Measurements from ENCODE around the gene EYS.

EYS gene

DNA sequence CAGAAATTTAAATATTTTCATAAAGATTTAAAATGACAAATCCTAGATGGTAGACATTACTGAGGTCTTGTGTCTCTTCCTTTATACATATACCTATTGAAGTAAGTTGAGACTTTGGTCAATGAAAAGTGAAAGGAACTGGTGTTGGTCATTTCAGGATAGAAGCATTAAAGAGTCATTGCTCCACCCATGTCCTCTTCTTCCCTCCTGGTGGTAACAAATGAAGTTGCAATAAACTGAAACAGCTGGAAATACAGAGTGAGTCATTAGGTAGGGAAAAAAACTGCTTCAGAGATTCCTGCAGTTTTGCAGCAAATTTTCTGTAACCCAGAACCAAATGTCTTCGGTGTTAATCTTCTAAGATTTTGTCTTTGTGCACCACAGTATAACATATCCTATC, 448.0 kb downstream of the EYS start:
- H3K27ac Mint-ChIP-seq: no peak overlapping the region
- H3K4me1 Mint-ChIP-seq: no peaks in the 10 kb centered on the region
- no peak overlapping the region for H3K4me3 Mint-ChIP-seq
- peaks cover 10% of the 10 kb centered on the region for H3K9me3 Mint-ChIP-seq
- DNase-seq (ENCODE audit: low spot score in 2 of 2) (no peak), ATAC-seq (no peak)
- H3K36me3 Mint-ChIP-seq: no peaks in the 10 kb centered on the region

DNA sequence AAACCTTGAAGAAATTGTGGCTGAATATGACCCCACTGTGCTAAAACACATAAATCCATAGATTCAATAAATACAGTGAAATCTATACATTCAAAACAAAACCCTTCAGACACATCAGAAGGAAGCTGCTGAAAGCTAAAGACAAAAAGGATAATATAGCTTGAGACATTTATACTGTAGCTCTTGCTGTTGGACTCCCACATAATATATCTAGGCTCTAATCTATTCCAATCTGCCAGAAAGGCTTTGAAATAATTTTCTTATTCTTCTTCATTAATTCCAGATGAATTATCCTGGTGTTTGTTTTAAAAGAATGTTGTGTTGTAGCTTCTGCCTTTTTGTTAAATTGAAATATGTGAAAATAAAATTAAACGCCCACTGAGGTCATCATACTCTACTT, 454.0 kb downstream of the EYS start:
- no peak for ATAC-seq
- peaks cover 7% of the 10 kb centered on the region for H3K9me3 Mint-ChIP-seq

DNA sequence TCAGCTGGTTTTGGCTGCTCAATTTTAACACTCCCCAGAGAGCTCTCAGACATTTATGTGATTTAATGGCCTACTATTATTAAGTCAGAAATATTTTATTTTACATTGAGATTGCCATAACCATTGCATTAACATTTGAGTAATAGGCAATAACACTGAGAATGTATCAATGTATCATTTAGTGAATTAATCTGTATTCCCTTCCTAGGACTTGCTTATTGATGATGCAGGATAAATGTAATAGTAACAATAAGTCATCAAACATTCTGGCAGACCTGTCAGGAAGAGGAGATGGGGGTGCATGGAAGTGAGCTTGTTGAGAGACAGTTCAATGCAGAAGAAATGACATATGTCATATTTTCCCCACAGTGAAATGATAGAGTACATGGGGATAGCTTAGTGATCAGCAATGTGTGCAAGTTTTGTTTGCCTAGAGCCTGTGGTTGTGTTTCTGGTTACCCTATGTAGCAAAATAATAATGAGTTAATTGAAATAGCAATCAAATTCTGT, 458.9 kb downstream of the EYS start:
- Mint-ChIP-seq H3K36me3 (no peaks in the 10 kb centered on the region), H3K9me3 (peaks cover 11% of the 10 kb centered on the region), H3K27ac (no peak overlapping the region), H3K4me3 (no peak overlapping the region), H3K4me1 (no peaks in the 10 kb centered on the region)
- DNase-seq (ENCODE audit: low spot score in 2 of 2) (no peak), ATAC-seq (no peak)

More for the DNA sequence above, 454.0 kb downstream of the EYS start:
- Mint-ChIP-seq H3K36me3 (no peaks in the 10 kb centered on the region), H3K4me1 (no peaks in the 10 kb centered on the region), H3K27ac (no peak overlapping the region), H3K4me3 (no peak overlapping the region)
- no peak for DNase-seq (ENCODE audit: low spot score in 2 of 2)

DNA sequence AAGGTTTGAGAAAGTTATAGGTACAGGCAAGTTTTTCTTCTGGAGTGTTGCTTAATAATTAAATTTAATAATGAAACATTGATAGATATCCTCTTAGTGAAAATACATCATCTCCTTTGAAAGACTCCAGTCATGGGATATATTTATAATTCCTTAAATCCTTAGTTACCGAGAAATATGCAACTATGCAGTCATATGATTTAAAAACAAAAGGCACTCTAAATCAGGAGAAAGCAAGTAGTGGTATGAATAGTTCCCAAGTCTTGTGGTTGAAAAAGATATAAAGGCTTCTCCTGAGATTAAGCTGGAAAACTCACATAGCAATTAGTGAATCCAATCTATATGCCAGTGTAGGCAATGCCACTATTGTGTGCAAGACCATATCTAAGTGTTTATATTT, 475.4 kb downstream of the EYS start:
- DNase-seq (ENCODE audit: low spot score in 2 of 2) (no peak), ATAC-seq (no peak)
- peaks cover 21% of the 10 kb centered on the region for H3K9me3 Mint-ChIP-seq
- no peaks in the 10 kb centered on the region for H3K36me3 Mint-ChIP-seq
- H3K27ac Mint-ChIP-seq: no peak overlapping the region
- H3K4me1 Mint-ChIP-seq: no peaks in the 10 kb centered on the region
- no peak overlapping the region for H3K4me3 Mint-ChIP-seq

DNA sequence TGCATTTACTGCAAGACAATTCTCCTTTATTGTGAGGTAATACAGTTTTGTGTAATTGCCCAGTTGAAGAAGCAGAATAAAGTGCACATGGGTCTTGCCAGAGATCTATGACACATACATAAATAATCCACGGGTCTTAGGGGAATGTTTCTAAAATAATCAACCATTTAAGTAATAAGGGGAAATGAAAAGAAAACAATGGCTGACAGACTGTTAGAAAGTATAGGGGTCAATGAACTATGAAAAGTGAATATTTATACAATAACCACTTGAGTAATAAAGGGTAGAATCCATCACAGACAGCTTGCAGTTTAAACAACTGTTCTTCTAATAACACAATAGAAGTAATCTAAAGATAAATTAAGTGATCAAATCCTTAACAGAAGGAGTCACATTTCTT, 477.2 kb downstream of the EYS start:
- ATAC-seq (no peak), DNase-seq (ENCODE audit: low spot score in 2 of 2) (no peak)
- no peak overlapping the region for H3K27ac Mint-ChIP-seq
- H3K9me3 Mint-ChIP-seq: peaks cover 21% of the 10 kb centered on the region
- no peaks in the 10 kb centered on the region for H3K36me3 Mint-ChIP-seq
- no peak overlapping the region for H3K4me3 Mint-ChIP-seq
- no peaks in the 10 kb centered on the region for H3K4me1 Mint-ChIP-seq

GRCh38 chr6:65221153-65221552, 485.9 kb downstream of the EYS start:
- Mint-ChIP-seq H3K36me3 (no peaks in the 10 kb centered on the region), H3K27ac (no peak overlapping the region), H3K4me1 (no peaks in the 10 kb centered on the region), H3K4me3 (no peak overlapping the region), H3K9me3 (peaks cover 24% of the 10 kb centered on the region)
- DNase-seq (ENCODE audit: low spot score in 2 of 2) (no peak), ATAC-seq (no peak)

- ATAC-seq: no peak
- H3K4me3 Mint-ChIP-seq: no peak overlapping the region
- no peaks in the 10 kb centered on the region for H3K4me1 Mint-ChIP-seq
Observed at GRCh38 chr6:65202738-65203137, 504.3 kb downstream of the EYS start.

DNA sequence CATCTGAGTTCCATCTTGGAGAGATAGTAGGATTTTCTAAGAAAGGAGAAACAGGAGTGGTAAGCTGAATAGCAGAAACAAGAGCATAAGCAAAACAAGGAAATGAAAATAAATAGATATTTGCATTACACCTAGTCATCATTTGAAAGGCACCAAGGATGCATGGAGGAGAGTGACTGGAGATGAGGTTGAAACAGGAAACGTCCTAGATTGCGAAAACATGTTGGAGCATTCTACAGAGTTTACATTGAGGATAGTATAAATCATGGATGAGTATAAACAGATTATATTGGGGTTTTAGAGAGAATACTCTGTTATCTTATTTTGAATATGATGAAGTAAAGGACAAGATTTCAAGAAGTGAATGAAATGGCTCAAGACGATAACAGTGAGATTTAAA, 507.3 kb downstream of the EYS start:
- no peak for DNase-seq (ENCODE audit: low spot score in 2 of 2)
- ATAC-seq: no peak
- Mint-ChIP-seq H3K9me3 (peaks cover 17% of the 10 kb centered on the region), H3K4me1 (no peaks in the 10 kb centered on the region), H3K4me3 (no peak overlapping the region), H3K27ac (no peak overlapping the region), H3K36me3 (no peaks in the 10 kb centered on the region)

More at GRCh38 chr6:65202738-65203137, 504.3 kb downstream of the EYS start:
- H3K9me3 Mint-ChIP-seq: peaks cover 18% of the 10 kb centered on the region
- DNase-seq (ENCODE audit: low spot score in 2 of 2): no peak
- no peak overlapping the region for H3K27ac Mint-ChIP-seq
- no peaks in the 10 kb centered on the region for H3K36me3 Mint-ChIP-seq

DNA sequence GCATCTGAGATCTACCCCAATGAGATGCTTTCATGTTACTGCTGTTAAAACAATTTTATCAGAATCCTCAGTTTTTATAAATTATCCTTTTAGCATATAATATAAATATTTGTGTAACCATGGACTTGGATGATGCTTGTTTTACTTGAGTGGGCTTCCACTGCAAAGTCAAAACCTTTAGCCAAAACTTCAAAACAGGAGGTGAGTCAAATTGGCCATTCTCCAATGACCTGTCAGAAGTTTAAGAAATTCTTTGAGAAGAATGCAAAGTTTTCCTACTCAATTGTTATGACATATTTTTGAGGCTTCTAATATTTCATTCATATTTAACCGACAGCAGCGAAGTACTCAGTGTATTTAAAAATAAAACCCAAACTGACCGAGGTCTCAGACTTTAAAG, 507.9 kb downstream of the EYS start:
- Mint-ChIP-seq H3K36me3 (no peaks in the 10 kb centered on the region), H3K9me3 (peaks cover 17% of the 10 kb centered on the region), H3K27ac (no peak overlapping the region), H3K4me3 (no peak overlapping the region), H3K4me1 (no peaks in the 10 kb centered on the region)
- no peak for ATAC-seq
- DNase-seq (ENCODE audit: low spot score in 2 of 2): no peak

GRCh38 chr6:65191471-65191870, 515.6 kb downstream of the EYS start:
- H3K4me1 Mint-ChIP-seq: no peaks in the 10 kb centered on the region
- DNase-seq (ENCODE audit: low spot score in 2 of 2): no peak
- H3K4me3 Mint-ChIP-seq: no peak overlapping the region

GRCh38 chr6:65189236-65189881, 517.7 kb downstream of the EYS start:
- Mint-ChIP-seq H3K27ac (no peak overlapping the region), H3K4me1 (no peaks in the 10 kb centered on the region), H3K4me3 (no peak overlapping the region), H3K9me3 (peaks cover 11% of the 10 kb centered on the region), H3K36me3 (no peaks in the 10 kb centered on the region)
- DNase-seq (ENCODE audit: low spot score in 2 of 2): no peak
- ATAC-seq: no peak

More at GRCh38 chr6:65191471-65191870, 515.6 kb downstream of the EYS start:
- ATAC-seq: no peak
- H3K9me3 Mint-ChIP-seq: peaks cover 10% of the 10 kb centered on the region
- no peaks in the 10 kb centered on the region for H3K36me3 Mint-ChIP-seq
- H3K27ac Mint-ChIP-seq: no peak overlapping the region

GRCh38 chr6:65186826-65187225, 520.2 kb downstream of the EYS start:
- Mint-ChIP-seq H3K4me1 (no peaks in the 10 kb centered on the region), H3K9me3 (peaks cover 11% of the 10 kb centered on the region)
- ATAC-seq: no peak

GRCh38 chr6:65182681-65183080, 524.3 kb downstream of the EYS start:
- Mint-ChIP-seq H3K9me3 (peaks cover 7% of the 10 kb centered on the region), H3K4me1 (no peaks in the 10 kb centered on the region), H3K4me3 (no peak overlapping the region), H3K36me3 (no peaks in the 10 kb centered on the region), H3K27ac (no peak overlapping the region)
- DNase-seq (ENCODE audit: low spot score in 2 of 2): no peak
- no peak for ATAC-seq

More at GRCh38 chr6:65186826-65187225, 520.2 kb downstream of the EYS start:
- Mint-ChIP-seq H3K4me3 (no peak overlapping the region), H3K27ac (no peak overlapping the region), H3K36me3 (no peaks in the 10 kb centered on the region)
- DNase-seq (ENCODE audit: low spot score in 2 of 2): no peak

- Mint-ChIP-seq H3K27ac (no peak overlapping the region), H3K4me1 (no peaks in the 10 kb centered on the region), H3K9me3 (peaks cover 8% of the 10 kb centered on the region), H3K36me3 (no peaks in the 10 kb centered on the region), H3K4me3 (no peak overlapping the region)
- ATAC-seq: no peak
- DNase-seq (ENCODE audit: low spot score in 2 of 2): no peak
Observed at GRCh38 chr6:65170273-65170672, 536.8 kb downstream of the EYS start.

- no peaks in the 10 kb centered on the region for H3K36me3 Mint-ChIP-seq
- H3K4me1 Mint-ChIP-seq: no peaks in the 10 kb centered on the region
- no peak for ATAC-seq
- no peak for DNase-seq (ENCODE audit: low spot score in 2 of 2)
- H3K27ac Mint-ChIP-seq: no peak overlapping the region
- H3K4me3 Mint-ChIP-seq: no peak overlapping the region
- peaks cover 23% of the 10 kb centered on the region for H3K9me3 Mint-ChIP-seq
Observed at GRCh38 chr6:65161661-65162060, 545.4 kb downstream of the EYS start.

GRCh38 chr6:65157025-65157424, 550.0 kb downstream of the EYS start:
- DNase-seq (ENCODE audit: low spot score in 2 of 2) (no peak), ATAC-seq (no peak)
- Mint-ChIP-seq H3K9me3 (peaks cover 23% of the 10 kb centered on the region), H3K36me3 (no peaks in the 10 kb centered on the region), H3K4me1 (no peaks in the 10 kb centered on the region), H3K4me3 (no peak overlapping the region), H3K27ac (no peak overlapping the region)
